ENCODE measurements around the gene POLR3H.

POLR3H gene

GRCh38 chr22:41512421-41513194, 31.7 kb downstream of the POLR3H start:
- no peak for DNase-seq

DNA sequence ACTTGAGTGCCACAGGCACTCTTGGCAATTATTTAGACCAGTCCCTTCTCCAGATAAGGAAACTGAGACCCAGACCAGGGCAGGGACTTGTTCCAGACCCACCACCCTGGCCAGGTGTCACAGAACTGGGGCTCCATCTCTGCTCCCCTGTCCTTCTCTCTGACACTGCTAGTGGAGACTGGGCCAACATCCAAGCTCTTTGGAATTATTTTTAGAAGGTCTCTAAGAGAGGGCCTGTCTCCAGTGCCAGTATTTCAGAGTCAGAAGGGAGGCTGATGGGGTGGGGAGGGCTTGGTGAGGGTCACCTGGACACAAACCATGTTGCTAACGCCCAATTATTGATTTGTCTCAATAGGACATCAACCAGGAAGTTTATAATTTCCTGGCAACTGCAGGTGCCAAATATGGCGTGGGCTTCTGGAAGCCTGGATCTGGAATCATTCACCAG, 32.7 kb downstream of the POLR3H start:
- DNase-seq, result no peak

DNA sequence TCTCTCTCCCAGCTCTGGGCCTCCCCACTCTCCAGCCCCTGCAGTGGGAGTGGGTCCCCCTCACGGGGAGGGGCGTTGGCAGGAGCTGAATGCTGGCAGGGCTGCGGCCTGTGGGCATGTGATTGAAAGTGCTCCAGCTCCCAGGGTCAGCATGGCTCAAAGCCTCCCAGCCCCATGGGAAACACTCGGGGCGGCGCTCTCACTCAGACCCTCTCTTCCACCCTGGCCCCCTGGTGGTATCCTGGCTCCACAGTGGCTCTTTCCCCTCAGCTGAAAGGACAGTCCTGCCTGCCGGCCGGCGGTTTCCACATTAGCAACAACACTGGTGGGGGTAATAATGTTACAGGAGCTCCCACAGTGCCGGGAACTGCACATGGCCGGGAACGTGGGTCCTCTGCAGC, 35.5 kb downstream of the POLR3H start:
- no peak for DNase-seq

GRCh38 chr22:41507330-41508063, 36.8 kb downstream of the POLR3H start:
- DNase-seq, result no peak

GRCh38 chr22:41505511-41506220, 38.6 kb downstream of the POLR3H start:
- DNase-seq, result no peak

DNA sequence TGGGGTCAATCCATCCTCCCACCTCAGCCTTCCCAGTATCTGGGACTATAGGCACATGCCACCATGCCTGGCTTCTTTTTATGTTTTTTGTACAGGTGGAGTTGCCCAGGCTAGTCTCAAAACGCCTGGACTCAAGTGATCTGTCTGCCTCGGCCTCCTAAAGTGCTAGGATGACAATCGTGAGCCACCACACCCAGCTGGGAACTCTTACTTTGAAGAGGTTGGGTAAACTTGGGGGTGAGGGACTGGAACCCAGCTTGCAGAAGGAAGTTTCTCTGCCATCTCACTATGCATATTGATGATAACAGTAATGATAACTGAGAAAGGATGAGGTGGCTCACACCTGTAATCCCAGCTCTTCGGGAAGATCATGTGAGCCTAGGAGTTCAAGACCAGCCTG, 39.5 kb downstream of the POLR3H start:
- DNase-seq, result no peak

DNA sequence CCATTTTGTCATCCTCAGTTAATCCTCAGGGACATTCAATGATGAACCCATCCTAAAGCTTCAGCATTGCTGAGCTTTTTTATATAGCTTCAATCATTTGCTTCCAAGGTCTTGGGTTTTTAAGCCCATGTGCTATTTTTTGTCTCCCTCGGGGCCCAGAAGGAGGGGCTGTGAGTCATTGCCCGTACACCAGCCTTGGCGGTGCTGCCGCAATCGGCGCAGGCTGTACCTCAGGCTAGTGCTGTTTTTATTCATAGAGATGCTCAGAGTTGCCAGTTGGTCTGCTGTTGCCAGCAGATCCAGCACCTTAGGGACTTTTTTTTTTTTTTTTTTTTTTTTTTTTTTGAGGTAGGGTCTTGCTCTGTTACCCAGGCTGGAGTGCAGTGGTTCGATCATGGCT, 39.9 kb downstream of the POLR3H start:
- no peak for DNase-seq

DNA sequence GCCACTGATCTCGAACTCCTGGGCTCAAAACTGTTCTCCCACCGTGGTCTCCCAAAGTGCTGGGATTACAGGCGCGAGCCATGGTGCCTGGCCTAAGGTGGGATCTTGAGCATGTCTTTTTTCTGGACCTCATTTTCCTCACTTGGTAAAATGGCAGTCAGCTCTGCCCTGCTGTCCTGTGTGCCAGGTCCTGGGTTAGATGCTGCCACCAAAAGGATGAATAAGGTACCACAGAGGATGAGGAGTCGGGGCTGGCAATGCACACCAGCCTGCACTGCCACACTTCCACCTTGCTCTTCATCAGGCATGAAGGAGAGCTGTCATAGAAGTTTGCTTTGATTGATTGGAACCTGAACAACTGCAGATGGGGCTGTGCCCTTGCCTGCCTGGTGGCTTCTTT, 43.1 kb downstream of the POLR3H start:
- no peak for DNase-seq

DNA sequence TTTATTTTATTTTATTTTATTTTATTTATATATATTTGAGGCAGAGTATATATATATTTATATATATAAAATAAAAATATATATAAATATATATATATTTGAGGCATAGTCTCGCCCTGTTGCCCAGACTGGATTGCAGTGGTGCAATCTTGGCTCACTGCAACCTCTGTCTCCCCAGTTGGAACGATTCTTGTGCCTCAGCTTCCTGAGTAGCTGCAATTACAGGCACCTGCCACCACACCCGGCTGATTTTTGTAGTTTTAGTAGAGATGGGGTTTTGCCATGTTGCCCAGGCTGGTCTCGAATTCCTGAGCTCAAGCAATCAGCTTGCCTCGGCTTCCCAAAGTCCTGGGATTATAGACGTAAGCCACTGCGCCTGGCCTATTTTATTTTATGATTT, 44.0 kb downstream of the POLR3H start:
- DNase-seq, result no peak

- DNase-seq, result no peak
These were observed 44.5 kb downstream of the POLR3H start for GRCh38 chr22:41499624-41500280.

GRCh38 chr22:41498303-41498835, 45.9 kb downstream of the POLR3H start:
- DNase-seq, result no peak

DNA sequence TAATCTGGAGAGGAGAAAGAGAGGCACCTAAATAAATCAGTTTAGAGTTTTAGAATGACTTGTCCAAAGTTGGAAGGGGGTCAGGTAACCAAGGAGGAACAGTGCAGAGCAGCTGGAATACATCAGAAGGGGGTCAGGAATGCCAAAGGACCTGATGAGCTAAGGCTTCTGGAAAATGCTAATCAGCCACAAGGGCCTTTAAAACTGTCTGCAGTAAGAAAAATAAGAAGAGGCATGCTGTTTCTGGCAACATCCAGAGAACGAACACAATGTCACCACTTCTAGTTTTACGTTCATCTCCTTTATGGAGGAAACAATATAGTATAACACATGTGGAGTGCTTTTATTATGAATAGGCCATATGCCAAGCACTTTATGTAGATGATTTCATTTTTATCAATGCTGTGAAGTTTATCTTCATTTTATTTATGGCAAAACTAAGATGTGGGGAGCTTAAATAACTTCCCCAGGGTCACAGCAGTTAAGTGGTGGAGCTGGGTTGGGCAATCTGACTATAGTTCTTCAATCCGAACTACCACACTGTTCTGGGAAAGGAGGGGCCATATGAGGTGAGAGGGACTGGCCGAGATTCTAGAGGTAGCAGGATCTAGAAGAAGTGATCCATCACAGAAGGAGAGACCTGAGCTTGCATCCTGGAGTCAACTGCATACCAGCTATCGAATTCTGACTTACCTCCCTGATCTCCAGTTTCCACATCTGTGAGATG, 52.7 kb downstream of the POLR3H start:
- DNase-seq, result no peak

DNA sequence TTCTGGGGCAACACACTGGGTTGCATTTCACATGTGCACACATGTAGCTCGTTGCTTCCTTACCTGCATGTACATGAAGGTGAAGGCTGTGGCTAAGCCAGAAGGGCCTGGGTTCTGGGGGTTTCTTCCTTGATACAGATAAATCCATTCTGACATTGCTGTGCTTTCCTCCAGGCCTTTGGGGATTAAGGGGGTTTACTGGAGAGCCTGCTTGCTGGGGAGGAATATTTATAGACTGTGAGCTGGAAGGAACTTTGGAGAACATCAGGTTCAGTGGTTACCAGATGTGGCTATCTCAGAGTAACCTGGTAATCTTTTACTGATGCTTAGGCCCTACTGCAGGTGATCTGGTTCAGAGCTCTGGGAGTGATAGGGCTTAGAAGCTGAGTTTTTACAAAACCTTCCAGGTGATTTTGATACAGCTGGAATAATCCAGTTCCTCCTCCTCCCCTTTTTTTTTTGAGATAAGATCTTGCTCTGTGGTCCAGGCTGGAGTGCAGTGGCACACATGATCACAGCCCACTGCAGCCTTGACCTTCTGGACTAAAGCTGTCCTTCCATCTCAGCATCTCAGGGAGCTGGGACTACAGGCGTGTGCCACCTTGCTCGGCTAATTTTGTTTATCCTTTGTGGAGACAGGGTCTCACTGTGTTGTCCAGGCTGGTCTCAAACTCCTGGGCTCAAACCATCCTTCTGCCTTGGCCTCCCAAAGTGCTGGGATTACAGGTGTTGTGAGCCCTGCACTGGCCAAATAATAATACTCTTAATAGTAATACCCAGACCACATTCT, 55.5 kb downstream of the POLR3H start:
- DNase-seq, result no peak

DNA sequence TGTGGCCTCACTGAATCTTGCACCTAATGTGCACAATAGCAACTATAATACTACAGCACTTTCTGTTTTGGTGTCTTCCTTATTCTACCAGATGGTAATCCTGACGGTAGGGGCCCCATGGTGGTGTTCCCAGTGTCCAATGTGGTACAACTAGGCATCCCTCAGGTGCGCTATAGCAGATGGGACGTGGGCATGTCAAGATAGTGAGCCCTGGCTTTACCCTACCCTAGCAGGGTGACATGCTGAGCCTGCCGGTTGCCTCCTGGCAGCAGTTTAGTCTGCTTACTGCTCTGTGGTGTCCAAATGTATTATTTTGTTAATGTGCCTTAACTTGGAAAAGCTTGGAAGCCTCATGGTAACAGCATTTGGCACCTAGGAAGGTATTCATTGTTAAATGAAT, 56.2 kb downstream of the POLR3H start:
- no peak for DNase-seq

GRCh38 chr22:41487037-41487935, 57.0 kb downstream of the POLR3H start:
- DNase-seq, result no peak

- DNase-seq, result no peak
These were observed 59.2 kb downstream of the POLR3H start for GRCh38 chr22:41485033-41485432.

- DNase-seq, result no peak
These were observed 61.8 kb downstream of the POLR3H start for GRCh38 chr22:41482319-41482935.

DNA sequence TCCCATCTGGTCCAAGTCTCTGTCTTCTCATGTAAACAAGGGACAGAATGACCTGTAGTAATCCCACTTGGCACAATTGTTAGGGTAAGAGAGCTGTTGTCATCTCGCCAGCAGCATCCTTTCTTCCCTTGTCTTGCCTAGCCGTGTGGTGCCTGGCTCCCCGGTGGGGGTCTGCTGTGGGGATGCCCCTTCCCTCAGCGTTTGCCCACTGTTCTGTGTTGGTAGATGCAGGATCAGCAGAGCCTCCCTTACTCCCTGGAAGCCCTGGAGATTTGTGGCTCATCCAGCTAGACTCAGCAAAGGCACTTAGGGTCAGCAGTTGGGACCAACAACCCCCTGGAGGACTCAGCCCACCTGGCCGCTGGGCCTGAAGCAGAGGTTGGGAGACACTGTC, 62.3 kb downstream of the POLR3H start:
- no peak for DNase-seq

DNA sequence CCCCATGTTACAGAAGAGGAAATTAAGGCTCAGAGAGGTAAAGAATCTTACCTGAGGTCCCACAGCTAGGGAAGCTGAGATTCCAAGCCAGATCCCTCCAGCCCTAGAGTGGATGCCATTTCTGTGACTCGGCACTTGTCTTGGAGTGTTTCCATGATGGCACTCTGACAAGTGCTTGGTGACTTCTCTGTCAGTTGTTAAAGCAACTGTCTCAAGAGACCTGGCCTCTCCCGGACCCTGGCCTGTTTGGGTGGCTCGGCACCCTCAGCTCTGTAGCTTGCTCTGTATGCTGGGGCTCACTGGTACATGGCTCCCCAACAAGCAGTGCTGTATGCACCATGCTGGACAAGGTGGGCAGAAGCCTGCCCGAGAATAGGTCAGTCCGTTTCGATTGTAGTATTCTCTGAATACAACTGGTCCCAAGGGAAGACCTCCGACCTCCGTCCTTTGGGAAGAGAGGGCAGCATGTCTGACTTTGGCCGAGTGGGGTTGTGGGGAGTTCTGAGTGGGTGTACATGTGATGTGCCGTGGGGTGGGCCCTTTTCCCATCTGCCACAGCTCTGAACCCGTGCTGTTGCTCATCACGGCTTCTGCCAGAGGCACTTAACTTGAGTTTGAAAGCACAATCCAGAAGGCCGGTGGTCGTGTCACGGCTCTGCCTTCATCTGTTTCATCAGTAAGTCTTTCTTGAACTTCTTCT, 63.0 kb downstream of the POLR3H start:
- DNase-seq, result no peak

All from NCI-H1417 treated with DMSO at 0.1 percent for 48 hours (cell line).